Endothelial cell of umbilical vein (primary cell): ENCODE measurements around the gene MAPKBP1. TPM values are rescaled to one million over a fixed set of nuclear protein-coding genes. Genes with fewer than 3 reads are reported as not detected.

ENCODE experiments used
- BruUV-seq: library from RNA; stranded (reverse); fragments of 400-500 nt; replicated peaks from 2 replicates; lab custom pipeline; 2021; lab: Mats Ljungman, UMichigan
- CTCF ChIA-PET: fragments of 300-600, 350-600 bp; sonication (Branson Sonifier 250); formaldehyde crosslinking; loops from one replicate; lab custom pipeline; 2021; ENCODE audit warnings: antibody characterized with exemption, inconsistent platforms; lab: Charles Lee
- POLR2A ChIA-PET: fragments of 300-600, 350-600 bp; sonication (Branson Sonifier 250); formaldehyde crosslinking; loops from one replicate; lab custom pipeline; 2021; ENCODE audit warnings: antibody characterized with exemption, inconsistent platforms; lab: Charles Lee
- DNase-seq: peaks from one replicate; pipeline ENCODE4 v3.0.0-alpha.2; 2011; ENCODE audit warnings: low read depth, low spot score
- FAIRE-seq: peaks from 2 replicates; lab custom pipeline; 2011; peaks lifted over from hg19 to GRCh38; lab: Jason Lieb, UNC
- H2AFZ ChIP-seq: 2 replicates; pipeline ENCODE4 v1.6.0; 2012; ENCODE audit warnings: low read depth, low read length, control low read depth, inconsistent platforms
- H3K27ac ChIP-seq: 2 replicates; pipeline ENCODE4 v1.5.1; 2011; ENCODE audit warnings: low read depth, mild to moderate bottlenecking, control low read depth, low read length, moderate library complexity; ENCODE audit not compliant: insufficient read depth
- H3K27me3 ChIP-seq, 2 experiments: 2 replicates each; pipeline versions ENCODE4 v1.6.0 to v1.6.1; 2011; ENCODE audit warnings: low read length in 2 of 2, mixed read lengths in 1 of 2; ENCODE audit not compliant: control insufficient read depth in 2 of 2, insufficient read depth in 2 of 2
- H3K36me3 ChIP-seq, 2 experiments: 2 replicates in 1 of 2; 3 replicates in 1 of 2; pipeline ENCODE4 v1.5.1; 2011; ENCODE audit warnings: low read length in 2 of 2, mild to moderate bottlenecking in 1 of 2, moderate library complexity in 1 of 2; ENCODE audit not compliant: control insufficient read depth in 2 of 2, insufficient read depth in 2 of 2; ENCODE audit errors: extremely low read depth in 1 of 2
- H3K4me1 ChIP-seq: 3 replicates; pipeline ENCODE4 v1.5.1; 2011; ENCODE audit warnings: mild to moderate bottlenecking, low read length; ENCODE audit not compliant: control insufficient read depth, insufficient read depth; ENCODE audit errors: extremely low read depth
- H3K4me2 ChIP-seq: 2 replicates; pipeline ENCODE4 v1.6.1; 2011; ENCODE audit warnings: low read length, control low read depth, mixed read lengths; ENCODE audit not compliant: insufficient read depth
- H3K4me3 ChIP-seq, 3 experiments: fragments of 200-600 bp in 1 of 3; sonication (generic), shearing (Covaris generic) in 1 of 3; replicated peaks in 1 of 3; 2 replicates each; pipeline ENCODE4 v1.5.1; 2011 to 2016; ENCODE audit warnings: control low read depth in 3 of 3, low read length in 3 of 3, mild to moderate bottlenecking in 2 of 3, inconsistent platforms in 1 of 3, low read depth in 1 of 3, moderate library complexity in 1 of 3; ENCODE audit not compliant: insufficient read depth in 1 of 3
- H3K79me2 ChIP-seq: 2 replicates; pipeline ENCODE4 v1.6.0; 2012; ENCODE audit warnings: low read length, inconsistent platforms; ENCODE audit not compliant: control insufficient read depth, insufficient read depth
- H3K9ac ChIP-seq: replicated peaks from 2 replicates; pipeline ENCODE3; 2011; ENCODE audit warnings: low read length, control low read depth; ENCODE audit not compliant: insufficient read depth; ENCODE audit errors: extremely low read depth
- H3K9me1 ChIP-seq: replicated peaks from 3 replicates; pipeline ENCODE4 v1.6.0; 2011; ENCODE audit warnings: mild to moderate bottlenecking, low read length; ENCODE audit not compliant: control insufficient read depth, insufficient read depth; ENCODE audit errors: extremely low read depth
- H3K9me3 ChIP-seq: replicated peaks from 2 replicates; pipeline ENCODE4 v1.5.1; 2012; ENCODE audit warnings: low read length, inconsistent platforms; ENCODE audit not compliant: control insufficient read depth, insufficient read depth
- H4K20me1 ChIP-seq: replicated peaks from 2 replicates; pipeline ENCODE3; 2011; ENCODE audit warnings: mild to moderate bottlenecking, low read length; ENCODE audit not compliant: control insufficient read depth, insufficient read depth; ENCODE audit errors: extremely low read depth
- EZH2 ChIP-seq: IDR thresholded peaks from 2 replicates; pipeline ENCODE4 v1.6.1; 2012; ENCODE audit warnings: borderline replicate concordance, low read depth, mild to moderate bottlenecking, moderate library complexity, low read length, inconsistent platforms; ENCODE audit not compliant: severe bottlenecking
- FOS ChIP-seq: IDR thresholded peaks from 2 replicates; pipeline ENCODE4 v1.6.1; 2011; ENCODE audit warnings: mild to moderate bottlenecking, low read length, moderate library complexity, borderline replicate concordance; ENCODE audit not compliant: insufficient read depth
- GATA2 ChIP-seq: IDR thresholded peaks from 2 replicates; pipeline ENCODE4 v1.7.0; 2011; ENCODE audit warnings: low read depth, mild to moderate bottlenecking, moderate library complexity, mixed read lengths, low read length; ENCODE audit not compliant: insufficient read length, insufficient read depth
- JUN ChIP-seq: IDR thresholded peaks from 2 replicates; pipeline ENCODE4 v1.6.1; 2011; ENCODE audit warnings: borderline replicate concordance, low read depth; ENCODE audit not compliant: insufficient read length, insufficient read depth
- MYC ChIP-seq: IDR thresholded peaks from one replicate; pipeline ENCODE4 v1.6.1; 2011; ENCODE audit warnings: mild to moderate bottlenecking, low read depth, low read length
- POLR2A ChIP-seq: IDR thresholded peaks from 2 replicates; pipeline ENCODE4 v1.6.1; 2012; ENCODE audit warnings: low read depth, mild to moderate bottlenecking, control low read depth, low read length
- POLR2AphosphoS5 ChIP-seq: IDR thresholded peaks from 2 replicates; pipeline ENCODE4 v1.6.1; 2012; ENCODE audit warnings: low read depth, mild to moderate bottlenecking, control low read depth, low read length, moderate library complexity; ENCODE audit not compliant: insufficient read depth
- dilution Hi-C: fragments of 300-500 bp; cut with MboI; formaldehyde crosslinking; loops from one replicate; pipeline ENCODE4 v1.15.0; 2019; ENCODE audit warnings: low sequenced_read_pairs; ENCODE audit not compliant: extremely low pct_ligation_motif_present
- intact Hi-C: fragments of 100-400 bp; cut with micrococcal nuclease; formaldehyde crosslinking; loops from one replicate; pipeline ENCODE4 v1.10.0; 2022
- polyA plus RNA-seq, 4 experiments: library from polyadenylated mRNA; depleted of rRNA in 3 of 4; stranded (reverse) in 3 of 4; unstranded in 1 of 4; fragments of >200 nt; gene quantifications; 2 replicates each; pipeline versions ENCODE4 v1.2.1 to v1.2.3, GENCODE V29; 2011 to 2012; ENCODE audit warnings: missing spikeins in 1 of 4
- total RNA-seq: library from RNA; stranded (reverse); gene quantifications from 2 replicates; pipeline ENCODE4 v1.2.3, GENCODE V29; 2021
- TF ChIP-seq, protein P1 (sequence below), 2 donors: IDR thresholded peaks; 1 replicate in 1 of 2; 2 replicates in 1 of 2; pipeline ENCODE4 v1.5.1; 2011; ENCODE audit warnings: low read length in 2 of 2, mild to moderate bottlenecking in 2 of 2, moderate library complexity in 2 of 2, control low read depth in 1 of 2, inconsistent platforms in 1 of 2, low read depth in 1 of 2; ENCODE audit not compliant: insufficient read depth in 1 of 2; ENCODE audit errors: extremely low read depth in 1 of 2
- TF ChIP-seq, protein P2 (sequence below): IDR thresholded peaks from 2 replicates; pipeline ENCODE4 v1.6.1; 2011; ENCODE audit not compliant: insufficient read depth, insufficient read length

MAPKBP1 gene
- total and polyA plus RNA-seq, 2 donors (not counting 3 experiments of a cell fraction or from before 2014, with no cell fraction given), result 12.3 to 55.8 TPM

DNA sequence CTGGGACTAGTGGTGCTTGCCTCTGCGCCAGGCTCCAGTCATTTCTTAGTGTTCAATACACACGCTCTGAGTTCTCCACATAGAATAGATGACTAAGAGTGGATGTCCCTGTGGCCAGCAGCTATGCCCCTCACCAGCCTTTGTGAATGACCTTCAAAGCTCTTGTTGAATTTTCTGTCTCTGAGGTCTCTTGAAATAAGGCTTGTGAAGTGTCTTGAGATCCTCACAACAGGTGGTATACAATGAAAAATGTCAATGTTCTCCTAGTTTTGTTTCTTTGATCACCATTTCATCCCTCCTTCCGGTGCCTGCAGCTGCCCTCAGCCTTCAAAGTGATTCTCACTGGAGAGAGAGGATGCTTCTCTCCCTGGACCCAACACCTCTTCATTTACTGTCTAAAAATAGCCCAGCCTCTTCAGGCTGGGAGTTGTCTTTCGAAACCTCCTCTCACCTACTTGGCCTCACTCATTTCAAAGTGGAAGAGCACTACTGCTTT, 5.4 kb downstream of the MAPKBP1 start:
- TF ChIP-seq, protein P1, sequence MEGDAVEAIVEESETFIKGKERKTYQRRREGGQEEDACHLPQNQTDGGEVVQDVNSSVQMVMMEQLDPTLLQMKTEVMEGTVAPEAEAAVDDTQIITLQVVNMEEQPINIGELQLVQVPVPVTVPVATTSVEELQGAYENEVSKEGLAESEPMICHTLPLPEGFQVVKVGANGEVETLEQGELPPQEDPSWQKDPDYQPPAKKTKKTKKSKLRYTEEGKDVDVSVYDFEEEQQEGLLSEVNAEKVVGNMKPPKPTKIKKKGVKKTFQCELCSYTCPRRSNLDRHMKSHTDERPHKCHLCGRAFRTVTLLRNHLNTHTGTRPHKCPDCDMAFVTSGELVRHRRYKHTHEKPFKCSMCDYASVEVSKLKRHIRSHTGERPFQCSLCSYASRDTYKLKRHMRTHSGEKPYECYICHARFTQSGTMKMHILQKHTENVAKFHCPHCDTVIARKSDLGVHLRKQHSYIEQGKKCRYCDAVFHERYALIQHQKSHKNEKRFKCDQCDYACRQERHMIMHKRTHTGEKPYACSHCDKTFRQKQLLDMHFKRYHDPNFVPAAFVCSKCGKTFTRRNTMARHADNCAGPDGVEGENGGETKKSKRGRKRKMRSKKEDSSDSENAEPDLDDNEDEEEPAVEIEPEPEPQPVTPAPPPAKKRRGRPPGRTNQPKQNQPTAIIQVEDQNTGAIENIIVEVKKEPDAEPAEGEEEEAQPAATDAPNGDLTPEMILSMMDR (IDR thresholded peaks at IDR 0.05; ENCODE audit: extremely low read depth in 1 of 2, insufficient read depth in 1 of 2, low read depth in 1 of 2, low read length in 2 of 2), result no peak
- TF ChIP-seq JUN (no peak), POLR2AphosphoS5 (no peak), FOS (no peak), EZH2 (no peak), GATA2 (no peak), MYC (no peak), POLR2A (no peak)
- TF ChIP-seq, protein P2, sequence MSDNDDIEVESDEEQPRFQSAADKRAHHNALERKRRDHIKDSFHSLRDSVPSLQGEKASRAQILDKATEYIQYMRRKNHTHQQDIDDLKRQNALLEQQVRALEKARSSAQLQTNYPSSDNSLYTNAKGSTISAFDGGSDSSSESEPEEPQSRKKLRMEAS, result no peak
- no peak overlapping the region for H3K4me2 ChIP-seq
- H3K79me2 ChIP-seq, result peaks cover 82% of the 10 kb centered on the region
- intact Hi-C loops, result no loop called here
- dilution Hi-C loops, result no loop called here
- no peak overlapping the region for H3K4me3 ChIP-seq
- H4K20me1 ChIP-seq, result no peaks in the 10 kb centered on the region
- peak overlapping the region; percentile 38 for H3K27ac ChIP-seq
- CTCF ChIA-PET, result interaction anchor here (1.0 to 13.5 kb wide), 3 partner anchors 8 to 27 kb away, joined by 3 to 754 read pairs (median 219); no protein-coding TSS in a partner anchor
- H3K9me1 ChIP-seq, result no peaks in the 10 kb centered on the region
- H3K9me3 ChIP-seq, result no peaks in the 10 kb centered on the region
- POLR2A ChIA-PET, result no interaction called here
- no peaks in the 10 kb centered on the region for H3K27me3 ChIP-seq
- no TSS peak for BruUV-seq
- no peak overlapping the region for H2AFZ ChIP-seq
- DNase-seq (no peak), FAIRE-seq (no peak)
- no peaks in the 10 kb centered on the region for H3K36me3 ChIP-seq
- H3K9ac ChIP-seq, result no peak overlapping the region
- peaks cover 59% of the 10 kb centered on the region for H3K4me1 ChIP-seq
